SKM-1 treated with dmso at 0.1 percent for 144 hours (cell line): ENCODE results near the gene PCBP1.
A peak's percentile ranks its signal among the peaks of the same experiment; 100 is the strongest.
"Not testable (repeated sequence)": the region's sequence is repeated elsewhere in the genome, so short reads cannot be mapped to it uniquely, and the experiment has no call there.

Source experiments
- DNase-seq: peaks from one replicate; lab custom pipeline; 2025; ENCODE audit not compliant: unreplicated experiment; lab: John Stamatoyannopoulos, UW

Gene PCBP1

DNA sequence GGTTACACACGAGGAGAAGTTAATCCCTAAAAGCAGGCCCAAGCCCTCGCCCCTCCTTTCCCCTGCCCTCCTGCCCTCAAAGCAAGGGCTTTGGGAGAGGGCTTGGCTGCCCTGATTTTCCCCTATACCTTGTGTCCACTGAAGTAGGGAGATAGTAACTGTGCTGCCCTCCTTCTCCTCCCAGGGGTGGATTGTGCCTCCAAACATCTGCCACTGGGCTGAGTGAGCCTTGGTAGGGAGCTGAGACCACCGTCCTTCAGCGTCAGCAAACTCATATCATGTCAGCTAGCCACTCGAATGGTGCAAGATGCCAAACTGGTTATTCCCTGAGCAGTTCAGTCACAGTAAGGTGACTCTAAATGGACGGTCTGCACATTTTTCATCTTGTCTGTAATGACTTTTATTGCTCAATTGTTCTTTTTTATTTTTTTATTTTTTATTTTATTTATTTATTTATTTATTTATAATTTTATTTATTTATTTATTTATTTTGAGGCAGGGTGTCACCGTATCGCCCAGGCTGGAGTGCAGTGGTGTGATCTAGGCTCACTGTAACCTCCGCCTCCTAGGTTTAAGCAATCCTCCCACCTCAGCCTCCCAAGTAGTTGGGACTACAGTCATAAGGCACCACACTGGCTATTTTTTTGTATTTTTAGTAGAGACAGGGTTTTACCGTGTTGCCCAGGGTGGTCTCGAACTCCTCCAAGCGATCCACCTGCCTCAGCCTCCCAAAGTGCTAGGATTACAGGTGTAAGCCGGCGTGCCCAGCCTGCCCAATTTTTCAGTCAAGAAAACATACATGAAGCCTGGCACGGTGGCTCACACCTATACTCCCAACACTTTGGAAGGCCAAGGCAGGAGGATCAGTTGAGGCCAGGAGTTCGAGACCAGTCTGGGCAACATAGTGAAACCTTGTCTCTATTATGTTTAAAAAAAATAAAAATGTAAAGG is 8.7 kb downstream of the PCBP1 start:
- no peak for DNase-seq

DNA sequence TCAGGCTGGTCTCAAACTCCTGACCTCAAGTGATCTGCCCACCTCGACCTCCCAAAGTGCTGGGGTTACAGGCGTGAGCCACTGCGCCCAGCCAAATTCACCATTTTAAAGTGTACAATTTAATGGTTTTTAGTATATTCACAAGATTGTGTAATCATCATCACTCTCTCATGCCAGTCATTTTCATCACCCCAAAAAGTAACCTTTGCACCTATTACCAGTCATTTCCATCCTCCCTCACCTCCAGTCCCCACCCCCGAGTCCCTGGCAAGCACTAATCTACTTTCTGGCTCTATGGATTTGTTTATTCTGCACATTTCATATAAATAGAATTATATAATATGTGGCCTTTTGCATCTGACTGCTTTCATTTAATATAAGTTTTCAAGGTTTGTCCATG is 10.8 kb downstream of the PCBP1 start:
- DNase-seq: no peak

DNA sequence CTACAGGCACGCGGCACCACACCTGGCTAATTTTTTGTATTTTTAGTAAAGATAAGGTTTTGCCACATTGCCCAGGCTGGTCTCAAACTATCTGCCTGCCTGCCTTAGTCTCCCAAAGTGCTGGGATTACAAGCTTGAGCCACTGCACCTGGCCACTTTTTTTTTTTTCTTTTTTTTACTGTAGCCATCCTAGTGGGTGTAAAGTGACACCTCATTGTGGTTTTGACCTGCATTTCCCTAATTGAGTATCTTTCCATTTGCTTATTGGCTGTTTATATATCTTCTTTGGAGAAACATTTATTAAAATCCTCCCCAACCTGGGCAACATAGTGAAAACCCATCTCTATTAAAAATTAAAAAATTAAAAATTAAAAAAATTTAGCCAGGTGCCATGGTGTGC is 12.0 kb downstream of the PCBP1 start:
- no peak for DNase-seq

DNA sequence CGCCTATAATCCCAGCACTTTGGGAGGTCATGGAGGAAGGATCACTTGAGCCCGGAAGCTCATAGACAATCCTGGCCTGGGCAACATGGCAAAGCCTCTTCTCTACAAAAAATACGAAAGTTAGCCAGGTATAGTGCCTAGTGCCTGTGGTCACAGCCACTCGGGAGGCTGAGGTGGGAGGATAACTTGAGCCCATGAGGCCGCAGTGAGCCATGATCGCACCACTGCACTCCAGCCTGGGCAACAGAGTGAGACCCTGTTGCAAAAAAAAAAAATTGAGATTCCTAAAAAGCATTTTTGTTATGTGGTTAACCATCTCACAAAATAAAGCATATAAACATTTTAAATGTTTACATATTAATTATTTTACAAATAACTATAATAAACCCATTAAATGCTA is 13.9 kb downstream of the PCBP1 start:
- no peak for DNase-seq

DNA sequence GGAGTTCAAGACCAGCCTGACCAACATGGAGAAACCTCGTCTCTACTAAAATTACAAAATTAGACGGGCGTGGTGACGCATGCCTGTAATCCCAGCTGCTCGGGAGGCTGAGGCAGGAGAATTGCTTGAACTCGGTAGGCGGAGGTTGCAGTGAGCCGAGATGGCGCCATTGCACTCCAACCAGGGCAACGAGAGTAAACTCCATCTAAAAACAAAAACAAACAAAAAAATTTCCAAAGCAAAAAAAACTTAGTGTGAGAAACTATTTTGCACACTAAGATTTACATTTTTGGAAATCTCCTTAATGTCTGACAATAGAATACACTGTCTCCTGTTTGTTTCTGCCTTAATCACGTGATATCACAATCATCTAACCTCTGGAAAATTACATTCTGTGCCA is 14.4 kb downstream of the PCBP1 start:
- not testable (repeated sequence) for DNase-seq

DNA sequence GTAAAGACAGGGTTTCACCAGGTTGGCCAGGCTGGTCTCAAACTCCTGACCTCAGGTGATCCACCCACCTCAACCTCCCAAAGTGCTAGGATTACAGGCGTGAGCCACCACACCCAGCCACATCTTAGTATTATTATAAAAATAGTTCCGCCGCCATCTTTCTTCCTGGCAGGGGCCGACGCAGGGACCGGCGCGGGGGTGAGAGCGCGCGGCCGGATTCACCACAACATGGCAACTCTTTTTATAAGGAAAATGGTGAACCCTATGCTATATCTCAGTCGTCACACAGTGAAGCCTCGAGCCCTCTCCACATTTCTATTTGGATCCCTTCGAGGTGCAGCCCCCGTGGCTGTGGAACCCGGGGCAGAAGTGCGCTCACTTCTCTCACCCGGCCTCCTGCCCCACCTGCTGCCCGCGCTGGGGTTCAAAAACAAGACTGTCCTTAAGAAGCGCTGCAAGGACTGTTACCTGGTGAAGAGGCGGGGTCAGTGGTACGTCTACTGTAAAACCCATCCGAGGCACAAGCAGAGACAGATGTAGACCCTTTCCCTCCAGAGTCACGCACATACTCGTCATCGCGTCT is 15.1 kb downstream of the PCBP1 start:
- DNase-seq: not testable (repeated sequence)

DNA sequence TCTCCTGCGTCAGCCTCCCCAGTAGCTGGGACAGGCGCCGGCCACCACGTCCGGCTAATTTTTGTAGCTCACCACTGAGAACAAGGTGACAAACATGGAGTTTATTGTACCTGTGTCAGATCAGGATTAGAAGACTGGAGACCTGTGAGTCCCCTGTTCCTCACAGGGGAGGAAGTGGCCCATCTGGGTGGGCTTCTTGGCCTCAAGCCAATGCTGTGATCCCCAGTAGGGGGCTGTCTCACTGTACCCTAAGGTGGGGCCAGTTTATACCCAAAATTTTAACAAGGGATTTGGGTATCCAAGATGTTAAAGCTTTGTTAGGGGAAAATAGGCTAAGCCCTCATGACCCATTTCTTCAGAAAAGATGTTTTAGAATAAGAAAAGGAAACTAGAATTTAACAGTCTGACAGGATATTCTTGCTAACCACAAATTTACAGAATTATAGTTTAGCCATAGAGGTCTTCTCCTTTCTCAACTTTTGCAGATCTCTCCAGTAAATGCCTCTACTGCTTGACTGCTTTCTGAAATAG is 16.3 kb downstream of the PCBP1 start:
- DNase-seq: no peak

DNA sequence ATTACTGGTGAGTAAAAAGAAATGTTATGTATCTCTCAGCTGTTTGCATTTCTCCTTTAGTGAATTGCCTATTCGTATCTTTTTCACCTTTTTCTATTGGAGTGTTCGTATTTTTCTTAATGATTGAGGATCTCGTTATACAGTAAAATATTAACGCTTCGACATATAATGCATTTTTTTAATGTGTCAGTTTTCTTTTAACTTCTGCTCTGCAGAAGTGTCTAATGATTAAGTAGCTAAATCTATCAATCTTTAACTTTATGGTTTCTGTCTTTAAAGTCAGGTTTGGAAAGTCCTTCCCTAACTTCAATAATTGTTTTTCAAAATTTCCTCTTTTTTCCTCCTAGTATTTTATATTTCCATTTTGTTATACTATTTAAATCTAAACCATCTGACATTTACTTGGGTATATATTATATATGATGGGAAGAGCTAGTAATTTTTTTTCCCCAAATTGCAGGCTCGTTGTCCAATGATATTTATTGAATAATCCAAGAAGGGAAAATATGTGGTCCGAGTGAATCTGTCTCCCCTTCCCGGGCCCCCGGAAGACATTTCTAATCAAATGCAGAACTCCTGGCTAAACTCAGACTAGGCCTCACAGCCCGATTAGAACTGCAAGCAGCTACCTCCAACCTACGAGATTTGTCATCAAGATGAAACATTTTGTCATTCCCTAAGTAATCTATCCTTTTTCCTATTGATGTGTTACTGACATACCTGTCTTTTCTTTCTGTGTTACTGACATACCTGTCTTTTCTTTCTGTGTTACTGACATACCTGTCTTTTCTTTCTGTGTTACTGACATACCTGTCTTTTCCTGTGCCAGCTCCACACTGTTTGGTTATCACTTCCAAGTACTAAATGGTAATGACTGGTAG is 17.2 kb downstream of the PCBP1 start:
- peak; percentile 39 for DNase-seq

DNA sequence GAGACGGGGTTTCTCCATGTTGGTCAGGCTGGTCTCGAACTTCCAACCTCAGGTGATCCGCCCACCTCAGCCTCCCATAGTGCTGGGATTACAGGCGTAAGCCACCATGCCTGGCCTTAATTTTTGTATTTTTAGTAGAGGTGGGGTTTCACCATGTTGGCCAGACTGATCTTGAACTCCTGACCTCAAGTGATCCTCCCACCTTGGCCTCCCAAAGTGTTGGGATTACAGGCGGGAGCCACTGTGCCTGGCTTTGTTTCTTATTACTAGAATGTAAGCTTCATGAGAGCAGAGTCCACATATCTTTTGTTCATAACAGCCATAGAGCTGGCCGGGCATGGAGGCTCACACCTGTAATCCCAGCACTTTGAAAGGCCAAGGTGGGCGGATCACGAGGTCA is 18.9 kb downstream of the PCBP1 start:
- DNase-seq: not testable (repeated sequence)

DNA sequence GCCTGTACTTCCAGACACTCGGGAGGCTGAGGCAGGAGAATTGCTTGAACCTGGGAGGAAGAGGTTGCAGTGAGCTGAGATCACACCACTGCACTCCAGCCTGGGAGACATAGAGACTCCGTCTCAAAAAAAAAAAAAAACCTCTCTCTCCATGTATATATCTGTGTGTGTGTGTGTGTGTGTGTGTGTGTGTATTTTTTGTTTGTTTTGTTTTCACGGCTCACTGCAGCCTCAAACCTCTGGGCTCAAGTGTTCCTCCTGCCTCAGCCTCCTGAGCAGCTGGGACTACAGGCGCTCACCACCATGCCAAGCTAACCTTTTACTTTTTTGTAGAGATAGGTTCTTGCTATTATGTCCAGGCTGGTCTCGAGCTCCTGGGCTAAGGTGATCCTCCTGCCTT is 23.1 kb downstream of the PCBP1 start:
- not testable (repeated sequence) for DNase-seq

DNA sequence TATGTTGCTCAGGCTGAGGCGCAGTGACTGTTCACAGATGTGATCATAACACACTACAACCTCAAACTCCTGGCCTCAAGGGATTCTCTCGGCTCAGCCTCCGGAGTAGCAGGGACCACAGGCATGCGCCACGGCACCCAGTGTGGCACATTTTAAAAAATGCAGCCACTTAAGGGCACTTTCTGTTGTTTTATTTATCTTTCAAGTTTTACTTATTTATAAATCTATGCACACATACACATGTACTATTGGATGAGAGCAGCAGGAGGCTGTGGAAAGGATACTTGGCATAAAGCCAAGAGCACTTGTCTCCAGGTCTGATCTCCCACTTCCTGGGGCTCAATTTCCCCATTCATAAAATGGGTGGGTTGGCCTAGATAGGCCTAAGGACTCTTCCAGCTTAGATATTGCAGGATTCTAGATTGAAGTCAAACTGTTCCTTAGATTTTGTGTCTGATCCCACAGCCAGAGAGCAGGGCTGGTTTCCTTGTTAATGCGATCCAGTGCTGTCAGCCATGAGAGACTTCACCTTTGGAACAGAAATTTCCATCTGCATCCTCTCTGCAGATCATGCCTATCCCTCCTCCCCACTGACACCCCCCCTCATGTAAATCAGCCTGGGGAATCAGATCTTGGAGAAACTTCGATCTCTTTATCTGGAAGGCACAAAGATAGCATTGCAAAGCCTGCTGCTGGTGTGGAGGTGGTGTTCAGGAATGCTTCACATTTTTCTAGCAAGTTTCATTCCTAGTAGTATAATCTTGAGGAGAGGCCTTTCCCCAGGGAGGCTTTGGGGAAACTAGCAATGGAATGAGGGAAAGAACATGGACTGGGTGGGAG is 24.7 kb downstream of the PCBP1 start:
- DNase-seq: no peak

DNA sequence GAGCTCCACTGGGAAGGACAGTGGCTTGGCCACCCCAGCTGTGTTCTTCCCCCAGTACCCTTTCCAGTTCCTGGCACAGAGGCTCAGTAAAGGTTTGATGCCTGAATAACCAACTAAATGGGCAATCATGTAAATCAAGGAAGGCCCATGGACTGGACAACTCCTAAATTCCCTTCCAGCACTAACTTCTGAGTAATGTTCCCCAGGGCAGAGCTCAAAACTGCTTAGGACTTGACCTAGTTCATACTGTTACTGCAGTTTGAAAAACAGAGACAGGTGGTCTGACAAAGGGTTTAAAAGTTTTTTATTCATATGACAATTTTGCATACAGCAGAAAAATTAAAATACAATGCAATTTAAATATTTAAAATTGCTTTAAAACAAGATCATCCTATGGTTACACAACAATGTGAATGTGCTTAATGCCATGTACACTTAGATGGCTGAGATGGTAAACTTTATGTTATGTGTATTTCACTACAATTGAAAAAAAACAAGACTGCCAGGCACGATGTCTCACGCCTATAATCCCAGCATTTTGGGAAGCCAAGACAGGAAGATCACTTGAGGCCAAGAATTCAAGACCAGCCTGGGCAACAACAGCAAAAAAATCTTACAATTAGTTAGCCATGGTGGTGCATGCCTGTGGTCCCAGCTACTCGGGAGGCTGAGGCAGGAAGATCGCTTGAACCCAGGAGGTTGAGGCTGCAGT is 26.2 kb downstream of the PCBP1 start:
- DNase-seq: no peak

DNA sequence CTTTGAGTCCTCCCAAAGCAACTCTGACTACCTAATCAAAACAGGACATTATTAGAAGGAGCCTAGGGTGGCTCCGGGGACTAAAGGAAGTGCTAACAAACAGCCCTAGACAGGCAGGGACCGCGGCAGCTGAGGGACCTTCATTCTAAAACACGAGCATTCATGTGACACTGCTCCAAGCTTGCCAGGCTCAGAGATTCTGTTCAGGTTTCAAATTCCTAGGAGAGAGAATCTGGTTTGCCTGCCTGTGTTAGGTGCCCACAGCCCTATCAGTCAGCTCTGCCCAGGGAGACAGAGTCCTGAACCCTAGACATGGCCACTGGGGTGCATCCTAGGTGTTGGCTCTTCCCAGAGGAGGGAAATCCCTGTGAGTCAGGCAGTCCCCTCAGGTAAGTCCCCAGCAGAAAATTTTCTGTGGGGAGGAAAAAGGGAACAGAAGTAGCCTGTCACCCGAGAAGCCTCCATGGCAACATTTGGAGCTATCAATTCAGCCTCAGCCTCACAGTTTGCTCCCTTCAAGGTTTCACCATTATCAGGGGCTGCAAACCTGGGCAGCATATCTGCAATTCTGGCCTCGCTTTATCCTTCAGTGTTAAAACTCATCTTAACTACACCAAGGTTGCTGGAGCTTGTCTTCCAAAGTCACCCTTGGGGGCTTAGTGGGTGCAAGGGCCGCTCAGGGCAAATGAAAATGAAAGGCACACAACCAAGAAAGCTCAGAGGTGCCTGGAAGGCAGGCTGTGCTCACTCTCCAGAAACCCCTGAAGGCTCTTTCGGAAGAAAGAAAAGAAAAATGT is 28.6 kb downstream of the PCBP1 start:
- DNase-seq: no peak

DNA sequence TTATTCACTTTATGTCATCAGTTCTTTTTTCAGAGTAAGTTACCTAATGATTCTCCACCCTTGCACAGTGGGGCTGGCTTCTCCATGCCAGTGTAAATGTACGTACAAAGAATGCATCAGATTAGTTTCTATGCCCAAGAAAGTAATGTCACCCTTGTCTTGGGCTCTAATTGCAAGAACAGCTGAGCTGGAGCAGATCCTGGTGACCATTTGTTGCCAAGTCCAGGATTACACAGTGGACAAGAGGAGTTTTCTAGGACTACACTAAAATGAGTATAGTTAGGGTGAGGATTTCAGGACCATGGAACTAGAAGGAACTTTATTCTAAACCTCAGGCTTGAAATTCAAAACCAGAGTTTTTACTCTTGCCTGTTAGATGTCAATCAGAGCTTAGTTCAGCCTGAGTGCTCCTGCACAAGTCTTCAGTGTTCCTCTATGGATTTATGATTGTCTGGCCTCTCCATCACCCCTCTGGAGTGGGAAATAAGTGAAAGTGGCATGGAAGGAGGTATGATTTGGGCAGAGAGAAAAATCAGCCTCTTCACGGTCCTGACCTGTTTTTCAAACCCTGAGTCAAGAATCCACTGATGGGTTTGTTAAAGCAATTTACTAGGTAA is 29.8 kb downstream of the PCBP1 start:
- no peak for DNase-seq

DNA sequence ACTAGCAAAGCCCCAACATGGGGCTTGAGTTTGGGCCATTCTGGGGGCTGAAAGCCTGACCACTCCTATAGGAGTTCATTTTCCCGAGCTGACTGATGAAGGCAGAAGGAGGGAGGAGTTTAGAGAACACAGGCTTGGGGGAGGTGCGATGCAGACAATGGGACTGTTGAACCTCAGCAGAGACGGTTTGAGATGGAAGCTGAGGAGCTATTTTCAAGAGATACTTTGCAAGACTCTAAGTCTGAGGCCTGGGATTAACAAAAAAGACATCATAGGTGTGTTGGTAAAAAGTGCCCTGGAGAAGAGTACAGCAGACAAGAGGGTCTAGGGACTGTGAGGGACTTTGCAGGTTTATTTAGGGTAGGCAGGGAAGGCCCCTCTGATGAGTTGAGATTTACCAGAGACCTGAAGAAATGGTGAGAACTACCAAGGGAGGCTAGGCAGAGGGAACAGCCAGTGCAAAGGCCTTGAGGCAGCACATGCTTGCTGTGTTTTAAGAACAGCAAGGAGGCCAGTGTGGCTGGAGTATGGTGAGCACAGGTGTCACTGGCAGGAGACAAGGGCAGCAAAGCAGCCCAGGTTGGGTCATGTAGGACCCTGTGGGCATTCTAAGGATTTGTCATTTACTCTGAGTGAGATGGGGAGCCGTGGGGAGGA is 31.6 kb downstream of the PCBP1 start:
- DNase-seq: no peak

DNA sequence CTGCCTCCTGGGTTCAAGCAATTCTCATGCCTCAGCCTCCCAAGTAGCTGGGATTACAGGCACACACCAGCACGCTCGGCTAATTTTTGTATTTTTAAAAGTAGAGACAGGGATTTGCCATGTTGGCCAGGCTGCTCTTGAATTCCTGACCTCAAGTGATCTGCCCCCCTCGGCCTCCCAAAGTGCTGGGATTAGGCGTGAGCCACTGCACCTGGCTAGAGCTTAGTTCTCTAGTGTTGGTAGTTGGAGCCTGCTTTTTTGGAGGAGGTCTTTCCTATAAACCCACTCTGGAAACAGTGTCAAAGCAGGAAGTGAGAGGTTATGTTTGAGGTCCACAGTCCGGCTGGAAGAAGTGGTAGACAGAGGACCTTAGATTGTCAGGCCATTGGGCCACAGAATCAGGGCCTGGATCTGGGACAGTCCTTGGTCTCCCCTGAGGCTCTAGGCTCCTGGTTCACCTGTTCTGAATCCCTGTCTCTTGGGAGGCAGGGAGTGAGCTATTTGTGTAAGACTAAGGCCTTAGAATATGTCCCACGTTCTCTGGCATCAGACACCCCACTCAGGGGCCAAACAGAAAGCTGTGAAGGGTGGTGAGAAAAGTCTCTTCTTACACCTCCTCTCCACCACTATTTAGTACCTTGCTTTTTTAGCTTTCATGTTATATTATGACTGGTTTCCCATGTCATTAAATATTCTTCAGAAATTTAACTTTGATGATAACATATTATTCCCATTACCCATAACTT is 34.5 kb downstream of the PCBP1 start:
- no peak for DNase-seq

DNA sequence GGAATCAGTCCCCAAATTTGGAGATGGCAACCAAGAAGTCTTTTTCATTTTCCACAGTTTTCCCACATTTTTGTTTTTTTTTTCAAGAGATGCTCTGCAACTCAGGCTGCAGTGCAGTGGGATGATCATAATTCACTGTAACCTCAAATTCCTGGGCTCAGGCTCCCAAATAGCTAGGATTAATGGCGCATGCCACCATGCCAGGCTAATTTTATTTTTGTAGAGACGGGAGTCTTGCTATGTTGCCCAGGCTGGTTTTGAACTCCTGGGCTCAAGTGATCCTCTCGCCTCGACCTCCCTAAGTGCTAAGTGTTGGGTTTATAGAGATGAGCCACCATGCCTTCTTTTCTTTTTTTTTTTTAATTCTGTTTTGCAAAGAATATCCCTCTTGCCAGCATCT is 35.2 kb downstream of the PCBP1 start:
- no peak for DNase-seq
